Thyroid gland (tissue), 4 donors: ENCODE data around the gene TRAPPC6A.

Source experiments
- CTCF ChIP-seq, 6 experiments: fragments of 200-600 bp in 3 of 6; fragments of 450-650 bp in 3 of 6; sonication (generic) in 3 of 6; IDR thresholded peaks; one replicate each; pipeline ENCODE4 v1.5.1; 2016 to 2019; ENCODE audit warnings: antibody characterized with exemption in 6 of 6, mild to moderate bottlenecking in 2 of 6, inconsistent platforms in 1 of 6, moderate library complexity in 1 of 6
- POLR2A ChIP-seq, 2 donors: fragments of 450-650 bp; IDR thresholded peaks; one replicate each; pipeline ENCODE4 v1.6.1; 2017; ENCODE audit warnings: antibody characterized with exemption in 2 of 2, mild to moderate bottlenecking in 2 of 2, moderate library complexity in 1 of 2

- TF ChIP-seq CTCF (IDR thresholded peaks at IDR 0.05), result no peak
- TF ChIP-seq POLR2A (IDR thresholded peaks at IDR 0.05), result no peak
These were observed 39.3 kb upstream of the TRAPPC6A start for GRCh38 chr19:45217193-45217956.
